NT2/D1 (cell line): Measurements from ENCODE around the gene ATP6V1G3.
"Not testable (repeated sequence)": the region's sequence is repeated elsewhere in the genome, so short reads cannot be mapped to it uniquely, and the experiment has no call there.

ENCODE experiments used
- DNase-seq: peaks from one replicate; pipeline ENCODE4 v3.0.0-alpha.2; 2011; ENCODE audit warnings: low read depth, low spot score
- H3K27me3 ChIP-seq: 2 replicates; pipeline ENCODE4 v1.6.0; 2011; ENCODE audit warnings: mild to moderate bottlenecking; ENCODE audit not compliant: insufficient read length, insufficient read depth
- H3K36me3 ChIP-seq: 2 replicates; pipeline ENCODE4 v1.6.1; 2011; ENCODE audit warnings: mild to moderate bottlenecking, low read length, mixed read lengths; ENCODE audit not compliant: insufficient read depth, insufficient read length
- H3K4me1 ChIP-seq: 2 replicates; pipeline ENCODE4 v1.5.1; 2011; ENCODE audit not compliant: insufficient read depth, insufficient read length
- H3K4me3 ChIP-seq: 2 replicates; pipeline ENCODE4 v1.5.1; 2011; ENCODE audit warnings: low read depth; ENCODE audit not compliant: insufficient read length
- H3K9ac ChIP-seq: 2 replicates; pipeline ENCODE4 v1.6.0; 2011; ENCODE audit warnings: low read depth; ENCODE audit not compliant: insufficient read length
- H3K9me3 ChIP-seq: 2 replicates; pipeline ENCODE4 v1.5.1; 2011; ENCODE audit warnings: mild to moderate bottlenecking, low read length; ENCODE audit not compliant: insufficient read depth
- SUZ12 ChIP-seq: IDR thresholded peaks from 2 replicates; pipeline ENCODE4 v1.6.1; 2011; ENCODE audit not compliant: insufficient read length, insufficient read depth; ENCODE audit errors: extremely low read depth
- YY1 ChIP-seq: IDR thresholded peaks from 2 replicates; pipeline ENCODE4 v1.6.1; 2011; ENCODE audit not compliant: insufficient read length, insufficient read depth
- ZNF274 ChIP-seq: IDR thresholded peaks from 2 replicates; pipeline ENCODE4 v1.6.1; 2011; ENCODE audit warnings: mild to moderate bottlenecking, low read depth, low read length

Gene ATP6V1G3

DNA sequence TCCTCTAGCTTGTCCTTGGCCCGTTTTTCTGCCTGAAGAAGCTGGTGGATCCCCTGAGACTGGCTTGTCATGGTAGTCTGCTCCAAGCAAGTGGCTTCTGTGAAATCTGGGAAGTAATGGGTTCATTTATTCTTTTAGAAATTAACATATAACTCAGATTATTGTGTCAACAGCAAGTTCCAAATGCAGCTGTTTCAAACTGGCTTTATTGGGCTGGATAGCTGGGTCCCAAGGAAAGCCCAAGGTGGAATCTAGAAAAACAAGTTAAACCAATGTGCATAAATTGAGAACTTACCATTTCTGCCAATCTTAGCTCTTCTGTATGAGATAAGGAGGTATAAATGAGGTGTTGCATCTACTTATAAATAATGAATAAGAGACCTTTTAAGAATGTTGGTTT lies at the start of gene ATP6V1G3:
Gene ATP6V1G3, minus strand, starts transcription at position 101 of the 400 bp plus-strand sequence. Its CDS starts 30 bp downstream, at position 71.
- Histone ChIP-seq H3K36me3 (no peaks in the 10 kb centered on the region), H3K9ac (no peak within 1 kb of the TSS), H3K4me3 (no peak within 1 kb of the TSS), H3K4me1 (no peaks in the 10 kb centered on the region), H3K9me3 (no peaks in the 10 kb centered on the region), H3K27me3 (no peaks in the 10 kb centered on the region)
- DNase-seq, result no peak
- no peak for TF ChIP-seq SUZ12
- no peak for TF ChIP-seq YY1
- no peak for TF ChIP-seq ZNF274

DNA sequence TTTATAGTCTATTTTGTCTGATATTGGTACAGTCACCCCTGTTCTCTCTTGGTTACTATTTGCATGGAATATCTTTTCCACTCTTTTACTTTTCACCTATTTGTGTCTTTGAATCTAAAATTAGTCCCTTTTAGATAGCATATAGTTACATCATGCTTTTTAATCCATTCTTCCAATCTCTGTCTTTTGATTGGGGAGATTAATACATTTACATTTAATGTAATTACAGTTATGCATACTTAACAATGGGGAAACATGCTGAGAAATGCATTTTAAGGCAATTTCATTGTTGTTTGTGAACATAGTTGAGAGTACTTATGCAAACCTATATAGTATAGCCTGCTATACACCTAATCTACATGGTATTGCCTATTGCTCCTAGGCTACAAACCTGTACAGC lies 48.4 kb upstream of the ATP6V1G3 start:
- H3K36me3 ChIP-seq, result no peaks in the 10 kb centered on the region
- H3K4me3 ChIP-seq, result no peak overlapping the region
- TF ChIP-seq SUZ12, result no peak
- no peak for TF ChIP-seq ZNF274
- no peak for TF ChIP-seq YY1
- H3K9ac ChIP-seq, result no peak overlapping the region
- DNase-seq, result no peak
- H3K4me1 ChIP-seq, result no peaks in the 10 kb centered on the region
- no peaks in the 10 kb centered on the region for H3K27me3 ChIP-seq
- H3K9me3 ChIP-seq, result peaks cover 16% of the 10 kb centered on the region; the same call in 1 of the 2 replicates

DNA sequence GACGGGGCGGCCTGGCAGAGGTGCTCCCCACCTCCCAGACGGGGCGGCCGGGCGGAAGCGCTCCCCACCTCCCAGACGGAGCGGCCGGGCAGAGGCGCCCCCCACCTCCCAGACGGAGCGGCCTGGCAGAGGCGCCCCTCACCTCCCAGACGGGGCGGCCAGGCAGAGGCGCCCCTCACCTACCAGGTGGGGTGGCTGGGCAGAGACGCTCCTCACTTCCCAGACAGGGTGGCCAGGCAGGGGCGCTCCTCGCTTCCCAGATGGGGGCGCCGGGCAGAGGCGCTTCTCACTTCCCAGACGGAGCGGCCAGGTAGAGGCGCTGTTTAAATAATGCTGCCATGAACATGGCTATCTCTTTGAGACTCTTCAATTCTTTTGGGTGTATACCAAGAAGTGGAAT lies 43.7 kb upstream of the ATP6V1G3 start:
- no peak overlapping the region for H3K9ac ChIP-seq
- no peak overlapping the region for H3K4me3 ChIP-seq
- H3K36me3 ChIP-seq, result no peaks in the 10 kb centered on the region
- DNase-seq, result no peak
- no peaks in the 10 kb centered on the region for H3K4me1 ChIP-seq
- TF ChIP-seq YY1 (no peak), SUZ12 (no peak), ZNF274 (no peak)
- H3K9me3 ChIP-seq, result peaks cover 16% of the 10 kb centered on the region; the same call in 1 of the 2 replicates
- H3K27me3 ChIP-seq, result no peaks in the 10 kb centered on the region

GRCh38 chr1:198583209-198583802 lies 42.8 kb upstream of the ATP6V1G3 start:
- not testable (repeated sequence) for H3K27me3 ChIP-seq, H3K4me3 ChIP-seq, H3K9me3 ChIP-seq, H3K36me3 ChIP-seq, H3K9ac ChIP-seq, H3K4me1 ChIP-seq, DNase-seq

DNA sequence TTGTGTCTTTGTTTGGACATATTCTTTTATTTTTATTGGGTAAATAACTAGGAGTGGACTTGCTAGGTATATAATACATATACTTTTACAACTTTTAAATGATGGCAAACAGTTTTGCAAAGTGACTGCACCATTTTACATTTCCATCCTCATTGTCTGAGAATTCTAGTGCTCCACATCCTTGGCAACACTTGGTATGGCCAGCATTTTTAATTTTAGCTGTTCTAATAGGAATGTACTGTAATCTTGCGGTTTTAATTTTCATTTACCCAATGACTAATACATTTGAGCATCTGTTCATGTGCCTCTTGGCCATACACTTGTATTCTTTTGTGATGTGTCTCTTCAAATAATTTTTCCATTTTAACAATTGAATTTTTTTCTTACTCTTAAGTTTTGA lies 37.0 kb upstream of the ATP6V1G3 start:
- DNase-seq, result no peak
- no peak overlapping the region for H3K9ac ChIP-seq
- H3K27me3 ChIP-seq, result no peaks in the 10 kb centered on the region
- no peaks in the 10 kb centered on the region for H3K9me3 ChIP-seq
- no peak overlapping the region for H3K4me3 ChIP-seq
- H3K36me3 ChIP-seq, result no peaks in the 10 kb centered on the region
- H3K4me1 ChIP-seq, result no peaks in the 10 kb centered on the region
- TF ChIP-seq YY1 (no peak), ZNF274 (no peak)

- no peaks in the 10 kb centered on the region for H3K9me3 ChIP-seq
- H3K4me1 ChIP-seq, result no peaks in the 10 kb centered on the region
- TF ChIP-seq YY1 (no peak), SUZ12 (no peak), ZNF274 (no peak)
- no peak overlapping the region for H3K4me3 ChIP-seq
- H3K36me3 ChIP-seq, result no peaks in the 10 kb centered on the region
- no peak overlapping the region for H3K9ac ChIP-seq
- H3K27me3 ChIP-seq, result no peaks in the 10 kb centered on the region
- DNase-seq, result no peak
Measured at GRCh38 chr1:198575798-198576641, 35.5 kb upstream of the ATP6V1G3 start.

DNA sequence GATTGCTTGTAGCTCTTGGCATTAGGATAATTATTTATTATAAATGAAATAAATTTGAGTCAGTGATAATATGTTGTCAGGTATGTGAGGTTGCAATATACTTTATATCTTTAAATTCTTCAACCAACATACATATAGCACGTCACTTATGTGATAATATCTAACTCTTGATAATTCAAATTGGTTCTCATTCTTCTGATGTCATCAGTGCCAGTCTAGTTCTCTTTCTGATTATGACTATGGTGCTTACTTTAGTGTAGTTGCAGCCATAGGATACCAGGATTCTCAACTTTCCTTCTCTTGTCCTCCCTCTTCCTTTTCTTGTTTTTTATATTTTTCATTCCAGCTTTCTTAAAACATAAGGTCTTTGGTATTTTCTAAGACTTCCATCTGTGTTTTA lies 34.8 kb upstream of the ATP6V1G3 start:
- Histone ChIP-seq H3K36me3 (no peaks in the 10 kb centered on the region), H3K27me3 (no peaks in the 10 kb centered on the region), H3K9me3 (no peaks in the 10 kb centered on the region), H3K4me1 (no peaks in the 10 kb centered on the region), H3K4me3 (no peak overlapping the region), H3K9ac (no peak overlapping the region)
- no peak for DNase-seq
- TF ChIP-seq YY1 (no peak), SUZ12 (no peak), ZNF274 (no peak)

DNA sequence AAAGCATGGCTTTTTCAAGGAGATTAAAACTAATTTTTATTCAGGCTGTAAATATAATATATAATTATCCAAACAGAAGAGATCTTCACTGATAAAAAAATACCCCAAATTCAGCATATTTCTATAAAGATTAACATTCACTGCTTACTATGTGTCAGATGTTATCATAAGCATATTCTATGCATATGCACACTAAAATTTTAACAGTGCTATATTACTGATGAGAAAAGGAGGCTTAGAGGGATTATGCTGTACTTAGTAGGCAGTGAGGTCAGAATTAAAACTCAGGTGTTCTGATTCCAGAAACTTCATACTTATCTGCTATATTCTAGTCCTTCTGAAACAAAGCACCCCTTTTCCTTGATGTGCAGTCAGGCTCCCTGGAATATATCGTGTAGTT lies 33.8 kb upstream of the ATP6V1G3 start:
- no peak overlapping the region for H3K4me3 ChIP-seq
- no peak overlapping the region for H3K9ac ChIP-seq
- no peak for DNase-seq
- H3K27me3 ChIP-seq, result no peaks in the 10 kb centered on the region
- H3K36me3 ChIP-seq, result no peaks in the 10 kb centered on the region
- TF ChIP-seq YY1 (no peak), SUZ12 (no peak), ZNF274 (no peak)
- no peaks in the 10 kb centered on the region for H3K4me1 ChIP-seq
- no peaks in the 10 kb centered on the region for H3K9me3 ChIP-seq
